Esophagus muscularis mucosa (tissue), 3 donors: Measurements from ENCODE around the gene CDK4.

Source experiments
- CTCF ChIP-seq, 3 experiments: fragments of 200-600 bp in 2 of 3; fragments of 450-650 bp in 1 of 3; sonication (generic) in 2 of 3; IDR thresholded peaks; one replicate each; pipeline ENCODE4 v1.5.1; 2017 to 2019; ENCODE audit warnings: antibody characterized with exemption in 3 of 3, mild to moderate bottlenecking in 2 of 3, moderate library complexity in 1 of 3
- POLR2A ChIP-seq: fragments of 450-650 bp; IDR thresholded peaks from one replicate; pipeline ENCODE4 v1.6.1; 2017; ENCODE audit warnings: antibody characterized with exemption, moderate library complexity, mild to moderate bottlenecking, low read depth
- POLR2AphosphoS5 ChIP-seq, 2 donors: sonication (generic); formaldehyde crosslinking; IDR thresholded peaks; one replicate each; pipeline ENCODE4 v1.6.1; 2017; ENCODE audit warnings: antibody characterized with exemption in 2 of 2

DNA sequence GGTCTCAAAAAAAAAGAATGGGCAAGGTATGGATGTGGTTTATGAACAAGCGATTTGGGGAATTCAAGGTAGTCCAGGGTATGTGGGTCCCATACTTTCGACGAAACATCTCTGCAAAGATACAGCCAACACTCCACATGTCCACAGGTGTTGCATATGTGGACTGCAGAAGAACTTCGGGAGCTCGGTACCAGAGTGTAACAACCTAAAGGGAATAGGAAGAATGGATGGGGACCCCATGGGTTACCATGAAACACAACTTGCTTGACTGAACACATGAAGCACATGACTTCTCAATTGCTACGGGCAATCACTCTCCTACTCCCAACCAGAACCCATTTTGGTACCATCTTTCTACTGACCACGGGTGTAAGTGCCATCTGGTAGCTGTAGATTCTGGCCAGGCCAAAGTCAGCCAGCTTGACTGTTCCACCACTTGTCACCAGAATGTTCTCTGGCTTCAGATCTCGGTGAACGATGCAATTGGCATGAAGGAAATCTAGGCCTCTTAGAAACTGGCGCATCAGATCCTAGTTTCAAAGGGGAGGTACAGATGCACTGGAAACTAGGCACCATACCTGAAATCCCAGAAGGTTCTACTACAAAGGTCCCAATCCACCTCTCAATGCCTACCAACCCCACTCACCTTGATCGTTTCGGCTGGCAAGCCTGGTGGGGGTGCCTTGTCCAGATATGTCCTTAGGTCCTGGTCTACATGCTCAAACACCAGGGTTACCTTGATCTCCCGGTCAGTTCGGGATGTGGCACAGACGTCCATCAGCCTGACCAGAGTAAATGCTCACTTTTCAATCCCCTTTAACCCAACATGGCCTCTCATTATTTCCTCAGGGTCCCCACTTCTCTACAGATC lies 1.3 kb downstream of the CDK4 start:
- TF ChIP-seq CTCF (IDR thresholded peaks at IDR 0.05) (no peak), POLR2AphosphoS5 (IDR thresholded peaks at IDR 0.05) (no peak), POLR2A (no peak)
